ENCODE measurements around the gene RNASE8.

GRCh38 chr14:21059842-21060613 is 2.4 kb downstream of the RNASE8 start:
- TF ChIP-seq SP1 (CRISPR knock-in tag; conservative IDR thresholded peaks at IDR 0.05) (no peak), CREM (CRISPR knock-in tag; IDR thresholded peaks at IDR 0.05) (no peak), ZNF396 (CRISPR knock-in tag; IDR thresholded peaks at IDR 0.05; ENCODE audit: borderline replicate concordance) (no peak), HMGXB4 (CRISPR knock-in tag; IDR thresholded peaks at IDR 0.05) (no peak), CTCF (IDR thresholded peaks at IDR 0.05) (no peak), ERG (CRISPR knock-in tag; IDR thresholded peaks at IDR 0.05) (no peak), TEAD1 (CRISPR knock-in tag; IDR thresholded peaks at IDR 0.05) (no peak)

Measured in WTC11 (cell line).